ENCODE results near the gene SULT1A1.
"Not testable (repeated sequence)": the region's sequence is repeated elsewhere in the genome, so short reads cannot be mapped to it uniquely, and the experiment has no call there.

Gene SULT1A1

DNA sequence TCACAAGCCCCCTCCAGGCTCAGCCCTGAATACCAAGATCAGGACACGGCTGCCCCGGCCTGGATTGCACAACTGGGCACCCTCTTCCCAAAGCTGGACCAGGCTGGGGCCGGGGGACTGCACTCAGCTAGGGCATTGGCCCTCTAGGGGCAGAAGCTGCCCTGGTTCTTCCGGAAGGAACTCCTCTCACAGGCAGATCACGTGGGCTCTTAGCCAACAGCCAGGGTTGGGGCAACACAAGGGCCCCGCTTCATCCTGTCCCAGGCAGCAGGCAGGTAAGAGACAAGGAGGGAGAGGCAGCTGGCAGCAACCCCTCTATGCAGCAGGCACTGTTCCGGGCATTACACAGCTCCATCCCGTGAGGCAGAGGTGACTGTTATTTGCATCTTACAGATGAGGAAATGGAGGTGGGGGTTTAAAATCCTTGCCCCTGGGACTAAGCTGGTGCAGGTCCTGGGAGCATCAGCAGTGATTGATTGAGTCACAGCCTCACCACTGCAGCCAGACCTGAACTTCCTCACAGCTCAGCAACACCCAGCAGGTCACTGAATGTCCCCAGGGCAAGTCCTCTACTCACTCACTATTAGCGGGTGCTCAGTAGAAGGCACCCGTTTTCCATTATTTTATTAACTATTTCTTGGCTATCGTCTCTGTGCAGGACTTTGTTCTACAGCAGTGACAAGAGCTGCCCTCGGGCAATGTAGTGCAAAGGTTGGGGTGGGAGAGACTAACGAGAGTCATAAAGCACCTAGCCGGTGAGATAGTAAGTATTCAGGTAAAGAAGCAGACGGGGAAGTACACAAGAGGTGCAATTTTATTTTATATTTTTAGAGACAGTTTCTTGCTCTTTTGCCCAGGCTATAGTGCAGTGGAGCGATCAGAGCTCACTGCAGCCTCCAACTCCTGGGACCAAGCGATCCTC is 2.8 kb upstream of the SULT1A1 start:
- DNase-seq; in situ Hi-C loops (cut with HindIII; ENCODE audit: low pct_ligation_motif_present, low pct_unique_long_range_greater_than_20kb, low sequenced_read_pairs): not testable (repeated sequence)

DNA sequence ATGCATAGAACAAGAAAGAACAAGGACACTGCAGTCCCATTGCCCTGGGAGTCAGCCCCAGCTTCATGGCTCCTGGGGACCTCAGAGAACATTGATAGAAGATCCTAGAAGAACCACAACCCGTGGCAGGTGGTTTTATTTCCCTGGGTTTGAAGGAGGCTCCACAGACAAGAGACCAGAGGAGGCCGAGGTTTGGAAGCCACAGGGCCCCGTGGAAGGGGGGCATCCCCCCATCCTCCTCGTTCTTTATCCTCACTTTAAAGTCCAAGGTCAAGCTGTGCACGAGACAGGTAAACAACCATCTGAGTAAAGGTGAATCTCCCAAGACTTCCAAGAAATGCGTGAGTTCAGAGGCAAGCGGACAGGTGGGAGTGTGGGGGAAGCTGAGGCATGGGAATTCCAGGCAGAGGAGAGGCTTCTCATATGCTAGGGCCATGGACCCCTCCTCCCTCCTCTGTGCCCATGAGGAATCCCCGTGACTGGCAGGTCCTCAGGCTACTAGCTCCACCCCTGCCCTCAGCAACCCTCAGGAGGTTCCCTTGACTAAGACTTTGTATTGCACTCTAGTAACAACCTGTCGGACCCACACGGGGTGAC is 849 bp upstream of the SULT1A1 start:
- DNase-seq = no peak

DNA sequence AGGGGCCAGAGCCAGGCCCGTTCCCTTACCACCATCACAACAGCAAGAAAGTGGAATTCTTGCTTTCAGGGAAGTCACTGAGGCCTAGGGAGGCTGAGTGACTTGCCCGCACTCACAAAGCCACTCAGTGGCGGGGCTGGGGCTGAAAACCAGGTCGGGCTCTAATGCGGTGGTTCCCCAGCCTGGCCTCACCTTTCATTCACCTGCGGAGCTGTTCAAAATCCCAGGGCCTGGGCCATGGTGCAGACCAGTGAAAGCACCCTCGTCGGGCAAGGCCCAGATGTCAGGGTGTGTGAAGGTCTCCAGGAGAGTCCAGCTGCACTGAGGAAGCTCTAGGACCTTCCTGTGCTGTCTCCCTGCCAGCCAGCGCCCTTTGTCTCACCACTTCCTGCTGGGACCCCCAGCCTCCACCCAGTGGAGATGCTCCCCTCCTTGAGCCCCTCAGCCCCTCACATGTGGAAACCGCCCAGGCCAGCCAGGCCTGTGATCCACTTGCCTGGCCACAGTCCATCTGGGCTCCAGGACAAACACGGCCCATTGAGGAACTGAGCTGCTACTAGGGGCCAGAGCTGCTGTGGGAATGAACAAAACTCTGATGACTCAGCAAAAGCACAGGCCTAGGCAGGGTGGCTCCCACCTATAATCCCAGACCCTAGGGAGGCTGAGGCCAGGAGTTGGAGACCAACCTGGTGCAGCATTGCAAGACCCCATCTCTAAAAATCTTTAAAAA is 812 bp downstream of the SULT1A1 start:
- in situ Hi-C loops (cut with HindIII; ENCODE audit: low pct_ligation_motif_present, low pct_unique_long_range_greater_than_20kb, low sequenced_read_pairs); DNase-seq: not testable (repeated sequence)

More for the DNA sequence above, 849 bp upstream of the SULT1A1 start:
- in situ Hi-C loops (cut with HindIII; ENCODE audit: low pct_ligation_motif_present, low pct_unique_long_range_greater_than_20kb, low sequenced_read_pairs) = no loop called here

DNA sequence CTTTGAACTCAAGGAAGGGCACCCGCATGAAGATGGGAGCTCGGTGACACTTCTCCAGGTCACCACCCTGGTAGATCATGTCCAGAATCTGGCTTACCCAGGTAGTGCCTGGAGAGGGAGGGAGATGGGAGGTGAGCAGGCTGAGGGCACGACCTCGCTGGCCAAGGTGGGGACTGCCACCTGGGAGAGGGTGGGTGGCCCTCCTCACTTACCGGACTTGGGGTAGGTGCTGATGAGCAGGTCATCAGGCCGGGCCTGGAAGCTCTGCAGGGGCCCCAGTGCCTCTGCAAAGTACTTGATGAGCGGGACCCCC is 1.4 kb downstream of the SULT1A1 start:
- in situ Hi-C loops (cut with HindIII; ENCODE audit: low pct_ligation_motif_present, low pct_unique_long_range_greater_than_20kb, low sequenced_read_pairs) = not testable (repeated sequence)

DNA sequence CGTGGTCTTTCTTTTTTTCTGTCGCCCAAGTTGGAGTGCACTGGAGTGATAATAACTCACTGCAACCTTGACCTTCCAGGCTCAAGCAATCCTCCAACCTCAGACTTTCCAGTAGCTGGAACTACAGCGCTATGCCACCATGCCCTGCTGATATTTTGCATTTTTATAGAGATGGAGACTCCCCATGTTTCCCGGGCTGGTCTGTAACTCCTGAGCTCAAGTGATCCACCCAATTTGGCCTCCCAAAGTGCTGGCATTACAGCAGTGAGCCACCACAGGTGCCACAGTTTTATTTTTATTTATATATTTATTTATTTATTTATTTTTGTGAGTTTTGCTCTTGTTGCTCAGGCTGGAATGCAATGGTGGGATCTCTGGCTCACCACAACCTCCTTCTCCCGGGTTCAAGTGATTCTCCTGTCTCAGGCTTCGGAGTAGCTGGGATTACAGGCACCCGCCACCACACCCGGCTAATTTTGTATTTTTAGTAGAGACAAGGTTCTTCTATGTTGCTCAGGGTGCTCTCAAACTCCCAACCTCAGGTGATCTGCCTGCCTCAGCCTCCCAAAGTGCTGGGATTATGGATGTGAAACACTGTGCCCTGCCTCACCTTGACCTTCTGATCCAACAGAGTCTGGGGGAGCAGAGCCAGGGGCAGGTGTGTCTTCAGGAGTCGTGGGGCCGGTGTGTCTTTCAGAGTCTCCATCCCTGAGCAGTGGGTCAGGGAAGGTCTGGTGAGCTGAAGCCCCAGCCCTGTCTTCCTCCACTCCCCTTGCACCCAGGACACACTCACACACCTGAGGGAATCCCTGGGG is 2.0 kb downstream of the SULT1A1 start:
- in situ Hi-C loops (cut with HindIII; ENCODE audit: low pct_ligation_motif_present, low pct_unique_long_range_greater_than_20kb, low sequenced_read_pairs); DNase-seq: not testable (repeated sequence)

More for the DNA sequence above, 1.4 kb downstream of the SULT1A1 start:
- DNase-seq = not testable (repeated sequence)

DNA sequence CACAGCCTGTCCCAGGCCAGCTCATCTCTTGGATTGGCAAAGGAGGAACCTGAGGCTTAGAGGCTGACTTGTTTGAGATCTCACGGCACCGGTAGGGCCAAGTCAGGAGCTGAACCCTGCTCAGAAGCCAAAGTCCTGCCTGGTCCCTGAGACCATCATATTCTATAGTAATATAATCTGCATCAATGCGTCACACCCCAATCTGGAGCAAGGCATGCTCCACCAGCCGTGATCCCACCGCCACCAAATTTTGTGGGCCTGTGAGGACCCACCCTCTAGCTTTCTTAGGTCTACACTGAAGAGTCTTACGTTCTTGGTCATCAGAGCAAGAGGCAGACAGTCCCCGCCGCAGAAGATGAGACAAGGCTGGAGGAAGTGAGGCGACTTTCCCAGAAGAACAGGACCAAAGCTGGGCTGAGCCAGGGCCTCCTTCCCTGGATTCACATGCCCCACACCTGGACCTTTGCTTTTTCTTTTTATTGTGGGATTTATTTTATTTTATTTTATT is 2.7 kb downstream of the SULT1A1 start:
- no peak for DNase-seq
- in situ Hi-C loops (cut with HindIII; ENCODE audit: low pct_ligation_motif_present, low pct_unique_long_range_greater_than_20kb, low sequenced_read_pairs) = no loop called here

DNA sequence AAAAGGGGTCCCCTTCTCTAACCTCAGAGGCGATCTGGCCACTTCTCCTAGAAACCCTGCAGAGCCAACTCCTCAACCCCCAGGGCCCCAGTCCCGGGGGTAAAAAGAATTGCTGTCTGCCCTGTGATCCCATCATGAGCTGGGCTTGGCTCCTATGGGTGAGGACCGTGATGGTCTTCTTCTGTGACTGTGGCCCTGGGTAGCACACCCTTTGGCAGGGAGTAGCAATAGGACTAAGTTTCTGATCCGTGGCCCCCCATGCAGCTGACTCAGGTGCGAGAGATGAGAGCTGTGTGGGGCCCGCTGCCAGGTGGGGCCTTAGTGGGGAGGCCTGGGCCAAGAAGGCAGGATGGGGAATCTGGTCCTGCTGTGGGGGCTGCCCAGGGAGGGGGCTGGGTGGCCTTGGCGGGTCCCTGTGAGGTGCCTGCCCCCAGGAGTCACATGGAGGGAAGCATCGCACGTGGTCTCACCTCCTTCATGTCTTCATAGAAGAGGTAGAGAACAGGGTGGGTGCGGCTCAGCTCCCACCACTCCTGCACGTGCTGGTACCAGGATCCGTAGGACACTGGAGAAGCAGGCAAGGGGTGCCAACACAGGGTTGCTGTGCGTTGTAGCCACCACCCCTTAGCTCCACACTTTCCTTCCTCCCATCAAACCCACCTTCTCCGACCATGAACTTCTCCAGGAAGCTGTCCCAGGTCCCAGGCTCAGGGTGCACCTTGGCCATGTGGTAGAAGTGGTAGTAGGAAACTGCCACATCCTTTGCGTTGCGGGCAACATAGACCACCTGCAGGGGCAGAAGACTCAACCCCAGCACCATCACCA is 3.3 kb downstream of the SULT1A1 start:
- DNase-seq = no peak
- in situ Hi-C loops (cut with HindIII; ENCODE audit: low pct_ligation_motif_present, low pct_unique_long_range_greater_than_20kb, low sequenced_read_pairs) = no loop called here

DNA sequence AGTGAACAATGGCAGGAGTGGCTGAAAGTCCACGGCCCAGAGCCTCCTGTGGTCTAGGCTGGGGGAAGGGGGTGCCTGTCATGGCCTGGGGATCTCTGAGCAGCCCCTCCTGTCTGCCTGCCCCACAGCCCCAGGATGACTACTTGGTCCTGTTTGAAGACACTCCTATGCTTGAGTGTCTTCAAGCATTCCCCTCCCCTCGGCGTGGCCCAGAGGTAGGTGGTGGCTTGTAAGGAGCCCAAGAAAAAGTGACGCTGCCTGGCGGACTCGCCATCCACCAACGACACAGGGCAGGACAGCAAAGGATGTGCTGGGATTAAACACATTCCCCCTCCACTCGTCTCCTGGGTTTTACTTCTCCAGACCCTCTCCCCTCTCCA is 5.7 kb downstream of the SULT1A1 start:
- in situ Hi-C loops (cut with HindIII; ENCODE audit: low pct_ligation_motif_present, low pct_unique_long_range_greater_than_20kb, low sequenced_read_pairs) = no loop called here
- DNase-seq = no peak

DNA sequence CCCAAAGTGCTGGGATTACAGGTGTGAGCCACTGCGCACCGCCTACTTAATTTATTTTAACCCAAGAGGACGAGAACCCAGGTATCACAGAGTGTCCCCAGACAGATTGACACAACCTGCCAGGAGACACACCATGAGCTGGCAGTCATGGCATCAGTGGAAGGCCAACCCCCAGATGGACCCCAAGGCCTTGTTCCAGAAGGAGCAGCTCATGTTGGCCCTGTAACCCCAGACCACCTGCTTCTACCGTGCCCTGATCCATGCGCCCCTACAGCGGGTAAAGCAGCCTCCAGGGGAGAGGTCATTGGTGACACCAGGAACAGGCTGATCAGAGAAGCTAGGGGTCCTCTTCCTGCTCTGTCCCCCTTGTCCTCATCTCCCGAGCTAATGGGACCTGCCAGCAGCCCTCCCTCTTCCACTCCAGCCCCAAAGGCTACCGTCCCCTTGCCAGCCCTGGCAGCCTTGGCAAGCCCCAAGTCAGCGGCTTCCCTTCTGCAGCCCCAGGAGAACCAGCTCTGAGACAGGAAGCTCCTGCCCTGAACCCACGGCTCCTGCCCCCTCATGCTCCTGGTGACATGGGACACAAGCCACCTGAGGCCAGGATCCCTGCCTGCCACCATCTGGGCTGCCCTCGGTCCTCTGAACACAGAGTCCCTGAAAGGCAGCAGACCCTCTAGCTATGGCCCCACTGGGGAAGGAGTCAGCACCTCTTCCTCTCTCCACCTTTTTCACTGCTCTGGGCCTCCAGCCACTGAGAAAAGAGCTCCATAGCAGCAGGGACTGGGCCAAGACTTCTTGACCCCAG is 6.3 kb downstream of the SULT1A1 start:
- in situ Hi-C loops (cut with HindIII; ENCODE audit: low pct_ligation_motif_present, low pct_unique_long_range_greater_than_20kb, low sequenced_read_pairs) = no loop called here

DNA sequence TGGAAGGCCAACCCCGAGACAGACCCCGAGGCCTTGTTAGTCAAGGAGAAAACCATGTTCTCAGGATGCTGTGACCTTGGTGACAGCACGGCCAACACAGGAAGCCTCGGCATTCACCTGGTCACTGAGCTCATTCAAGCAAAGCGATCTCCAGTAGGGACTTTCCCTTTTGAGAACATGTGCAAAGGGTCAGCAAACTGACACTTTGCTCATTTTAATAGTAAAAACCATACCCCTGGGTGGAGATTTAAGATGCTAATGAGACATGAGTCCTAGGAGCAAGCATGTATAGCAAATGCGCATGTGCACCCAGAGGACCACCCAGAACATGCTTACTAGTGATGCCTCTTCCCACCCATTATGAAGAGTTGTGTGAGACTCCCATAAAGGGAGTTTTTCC is 7.3 kb downstream of the SULT1A1 start:
- in situ Hi-C loops (cut with HindIII; ENCODE audit: low pct_ligation_motif_present, low pct_unique_long_range_greater_than_20kb, low sequenced_read_pairs) = no loop called here

More for the DNA sequence above, 6.3 kb downstream of the SULT1A1 start:
- DNase-seq = no peak

DNA sequence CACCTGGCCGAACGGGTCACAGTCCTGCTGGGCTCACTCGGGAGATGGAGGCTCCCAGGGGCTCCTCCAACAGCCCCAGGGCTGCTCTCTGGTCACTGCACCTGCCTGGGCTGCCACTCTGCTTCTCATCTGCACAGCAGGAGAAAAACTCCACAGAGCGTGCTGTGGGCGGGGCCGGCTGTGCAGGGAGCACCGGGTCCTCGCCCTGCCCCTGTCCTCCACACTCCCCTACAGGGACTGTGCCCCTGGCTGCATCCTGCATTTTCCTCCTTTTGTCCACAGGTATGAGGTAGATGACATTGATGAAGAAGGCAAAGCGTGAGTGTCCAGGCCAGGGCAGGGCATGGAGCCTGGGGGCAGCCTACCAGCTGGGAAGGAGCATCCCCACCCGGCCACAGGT is 7.8 kb downstream of the SULT1A1 start:
- in situ Hi-C loops (cut with HindIII; ENCODE audit: low pct_ligation_motif_present, low pct_unique_long_range_greater_than_20kb, low sequenced_read_pairs); DNase-seq: not testable (repeated sequence)

More for the DNA sequence above, 7.3 kb downstream of the SULT1A1 start:
- DNase-seq = no peak

DNA sequence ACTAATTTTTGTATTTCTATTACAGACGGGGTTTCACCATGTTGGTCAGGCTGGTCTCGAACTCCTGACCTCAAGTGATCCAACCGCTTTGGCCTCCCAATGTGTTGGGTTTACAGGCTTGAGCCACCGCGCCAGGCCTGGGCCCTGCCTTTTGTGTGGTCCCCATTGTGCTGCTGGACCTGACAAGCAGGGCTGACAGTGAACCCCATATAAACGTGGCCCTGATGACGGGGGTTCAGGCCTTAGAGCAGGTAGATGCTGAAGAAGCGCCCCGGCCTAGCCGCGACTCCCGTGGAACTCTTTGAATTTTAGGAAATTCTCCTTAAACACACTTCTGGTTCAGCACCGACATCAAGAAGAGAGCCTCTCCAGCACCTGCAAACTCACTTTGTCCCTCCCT is 8.3 kb downstream of the SULT1A1 start:
- in situ Hi-C loops (cut with HindIII; ENCODE audit: low pct_ligation_motif_present, low pct_unique_long_range_greater_than_20kb, low sequenced_read_pairs); DNase-seq: not testable (repeated sequence)

DNA sequence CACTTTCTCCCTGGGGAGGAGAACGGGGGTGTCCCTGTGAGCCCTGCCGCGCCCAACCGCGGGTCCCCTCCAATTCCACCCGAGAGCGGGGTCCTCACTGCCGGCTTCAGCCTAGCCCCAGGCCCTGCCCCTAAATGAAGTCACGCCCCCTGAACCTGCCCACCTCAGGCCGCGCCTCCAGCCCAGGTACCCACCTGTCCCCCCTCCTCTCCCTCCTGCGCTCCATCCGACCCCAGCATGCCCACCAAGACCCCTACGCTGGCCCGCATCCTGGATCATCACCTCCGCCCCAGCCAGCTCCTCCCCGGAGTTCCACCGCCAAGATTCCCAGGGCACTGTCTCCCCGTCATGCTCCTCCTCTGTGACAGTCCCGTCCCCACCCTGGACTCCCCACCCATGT is 8.9 kb downstream of the SULT1A1 start:
- in situ Hi-C loops (cut with HindIII; ENCODE audit: low pct_ligation_motif_present, low pct_unique_long_range_greater_than_20kb, low sequenced_read_pairs); DNase-seq: not testable (repeated sequence)

DNA sequence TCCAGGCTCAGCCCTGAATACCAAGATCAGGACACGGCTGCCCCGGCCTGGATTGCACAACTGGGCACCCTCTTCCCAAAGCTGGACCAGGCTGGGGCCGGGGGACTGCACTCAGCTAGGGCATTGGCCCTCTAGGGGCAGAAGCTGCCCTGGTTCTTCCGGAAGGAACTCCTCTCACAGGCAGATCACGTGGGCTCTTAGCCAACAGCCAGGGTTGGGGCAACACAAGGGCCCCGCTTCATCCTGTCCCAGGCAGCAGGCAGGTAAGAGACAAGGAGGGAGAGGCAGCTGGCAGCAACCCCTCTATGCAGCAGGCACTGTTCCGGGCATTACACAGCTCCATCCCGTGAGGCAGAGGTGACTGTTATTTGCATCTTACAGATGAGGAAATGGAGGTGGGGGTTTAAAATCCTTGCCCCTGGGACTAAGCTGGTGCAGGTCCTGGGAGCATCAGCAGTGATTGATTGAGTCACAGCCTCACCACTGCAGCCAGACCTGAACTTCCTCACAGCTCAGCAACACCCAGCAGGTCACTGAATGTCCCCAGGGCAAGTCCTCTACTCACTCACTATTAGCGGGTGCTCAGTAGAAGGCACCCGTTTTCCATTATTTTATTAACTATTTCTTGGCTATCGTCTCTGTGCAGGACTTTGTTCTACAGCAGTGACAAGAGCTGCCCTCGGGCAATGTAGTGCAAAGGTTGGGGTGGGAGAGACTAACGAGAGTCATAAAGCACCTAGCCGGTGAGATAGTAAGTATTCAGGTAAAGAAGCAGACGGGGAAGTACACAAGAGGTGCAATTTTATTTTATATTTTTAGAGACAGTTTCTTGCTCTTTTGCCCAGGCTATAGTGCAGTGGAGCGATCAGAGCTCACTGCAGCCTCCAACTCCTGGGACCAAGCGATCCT is 10.2 kb downstream of the SULT1A1 start:
- DNase-seq; in situ Hi-C loops (cut with HindIII; ENCODE audit: low pct_ligation_motif_present, low pct_unique_long_range_greater_than_20kb, low sequenced_read_pairs): not testable (repeated sequence)

DNA sequence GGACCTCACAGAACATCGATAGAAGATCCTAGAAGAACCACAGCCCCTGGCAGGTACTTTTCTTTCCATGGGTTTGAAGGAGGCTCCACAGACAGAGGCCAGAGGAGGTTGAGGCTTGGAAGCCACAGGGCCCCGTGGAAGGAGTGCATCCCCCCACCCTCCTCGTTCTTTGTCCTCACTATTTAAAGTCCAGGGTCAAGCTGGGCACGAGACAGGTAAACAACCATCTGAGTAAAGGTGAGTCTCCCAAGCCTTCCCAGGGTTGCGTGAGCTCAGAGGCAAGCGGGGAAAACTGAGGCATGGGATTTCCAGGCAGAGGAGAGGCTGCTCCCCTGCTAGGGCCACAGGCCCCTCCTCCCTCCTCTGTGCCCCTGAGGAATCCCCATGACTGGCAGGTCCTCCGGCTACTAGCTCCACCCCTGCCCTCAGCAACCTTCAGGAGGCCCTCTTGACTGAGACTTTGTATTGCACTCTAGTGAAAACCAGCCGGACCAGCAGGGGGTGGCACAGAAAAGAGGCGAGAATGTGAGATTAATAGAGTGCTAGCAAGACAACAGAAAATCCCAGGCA is 12.1 kb downstream of the SULT1A1 start:
- in situ Hi-C loops (cut with HindIII; ENCODE audit: low pct_ligation_motif_present, low pct_unique_long_range_greater_than_20kb, low sequenced_read_pairs) = no loop called here

More for the DNA sequence above, 12.1 kb downstream of the SULT1A1 start:
- no peak for DNase-seq
